Testis (tissue), 2 donors: ENCODE results near the gene PSMA7.

Experiments
- CTCF ChIP-seq, 3 experiments: fragments of 450-650 bp in 2 of 3; fragments of 200-600 bp in 1 of 3; sonication (generic) in 1 of 3; IDR thresholded peaks; one replicate each; pipeline ENCODE4 v1.5.1; 2016 to 2019; ENCODE audit warnings: antibody characterized with exemption in 3 of 3, mild to moderate bottlenecking in 2 of 3, moderate library complexity in 1 of 3
- POLR2A ChIP-seq: fragments of 450-650 bp; IDR thresholded peaks from one replicate; pipeline ENCODE4 v1.6.1; 2017; ENCODE audit warnings: antibody characterized with exemption, mild to moderate bottlenecking, moderate library complexity

- no peak for TF ChIP-seq CTCF (IDR thresholded peaks at IDR 0.05)
- TF ChIP-seq POLR2A: no peak
These were observed 13.3 kb downstream of the PSMA7 start for GRCh38 chr20:62129731-62130531.
